Measurements from ENCODE around the gene TOP2B.
A peak's percentile ranks its signal among the peaks of the same experiment; 100 is the strongest.

The TOP2B gene

GRCh38 chr3:25664812-25665314, at the start of gene TOP2B:
TOP2B (minus strand) TSS chr3:25664907; CDS start chr3:25664297, 610 bp downstream.
- DNase-seq (ENCODE audit: low read depth) = peak; percentile 88

GRCh38 chr3:25713341-25713985, 48.8 kb upstream of the TOP2B start:
- DNase-seq (ENCODE audit: low read depth) = no peak

GRCh38 chr3:25711090-25711489, 46.4 kb upstream of the TOP2B start:
- no peak for DNase-seq (ENCODE audit: low read depth)

GRCh38 chr3:25708036-25708435, 43.3 kb upstream of the TOP2B start:
- DNase-seq (ENCODE audit: low read depth) = no peak

- no peak for DNase-seq (ENCODE audit: low read depth)
Measured at GRCh38 chr3:25707268-25707926, 42.7 kb upstream of the TOP2B start.

GRCh38 chr3:25706213-25706612, 41.5 kb upstream of the TOP2B start:
- no peak for DNase-seq (ENCODE audit: low read depth)

GRCh38 chr3:25697553-25697952, 32.8 kb upstream of the TOP2B start:
- DNase-seq (ENCODE audit: low read depth) = no peak

GRCh38 chr3:25695731-25696420, 31.2 kb upstream of the TOP2B start:
- DNase-seq (ENCODE audit: low read depth) = no peak

GRCh38 chr3:25693238-25693637, 28.5 kb upstream of the TOP2B start:
- no peak for DNase-seq (ENCODE audit: low read depth)

GRCh38 chr3:25692341-25692740, 27.6 kb upstream of the TOP2B start:
- DNase-seq (ENCODE audit: low read depth) = no peak

GRCh38 chr3:25690768-25691533, 26.2 kb upstream of the TOP2B start:
- DNase-seq (ENCODE audit: low read depth) = no peak

- DNase-seq (ENCODE audit: low read depth) = no peak
Measured at GRCh38 chr3:25689226-25689625, 24.5 kb upstream of the TOP2B start.

- DNase-seq (ENCODE audit: low read depth) = no peak
Measured at GRCh38 chr3:25687742-25688141, 23.0 kb upstream of the TOP2B start.

GRCh38 chr3:25686766-25687165, 22.1 kb upstream of the TOP2B start:
- DNase-seq (ENCODE audit: low read depth) = no peak

GRCh38 chr3:25683882-25684281, 19.2 kb upstream of the TOP2B start:
- DNase-seq (ENCODE audit: low read depth) = no peak

- no peak for DNase-seq (ENCODE audit: low read depth)
Measured at GRCh38 chr3:25683410-25683809, 18.7 kb upstream of the TOP2B start.

GRCh38 chr3:25679642-25680302, 15.1 kb upstream of the TOP2B start:
- no peak for DNase-seq (ENCODE audit: low read depth)

GRCh38 chr3:25679166-25679565, 14.5 kb upstream of the TOP2B start:
- DNase-seq (ENCODE audit: low read depth) = no peak

GRCh38 chr3:25678581-25678980, 13.9 kb upstream of the TOP2B start:
- DNase-seq (ENCODE audit: low read depth) = no peak

GRCh38 chr3:25677121-25677520, 12.4 kb upstream of the TOP2B start:
- DNase-seq (ENCODE audit: low read depth) = no peak

- no peak for DNase-seq (ENCODE audit: low read depth)
Measured at GRCh38 chr3:25674670-25675069, 10.0 kb upstream of the TOP2B start.

Measured in T-helper 22 cell (primary cell).